Measurements from ENCODE around the gene CHD6.

CHD6 gene

GRCh38 chr20:41418739-41419293, 199.4 kb downstream of the CHD6 start:
- in situ Hi-C loops (cut with MboI; ENCODE audit: low pct_unique_long_range_greater_than_20kb, low sequenced_read_pairs) = no loop called here
- no peak for DNase-seq

DNA sequence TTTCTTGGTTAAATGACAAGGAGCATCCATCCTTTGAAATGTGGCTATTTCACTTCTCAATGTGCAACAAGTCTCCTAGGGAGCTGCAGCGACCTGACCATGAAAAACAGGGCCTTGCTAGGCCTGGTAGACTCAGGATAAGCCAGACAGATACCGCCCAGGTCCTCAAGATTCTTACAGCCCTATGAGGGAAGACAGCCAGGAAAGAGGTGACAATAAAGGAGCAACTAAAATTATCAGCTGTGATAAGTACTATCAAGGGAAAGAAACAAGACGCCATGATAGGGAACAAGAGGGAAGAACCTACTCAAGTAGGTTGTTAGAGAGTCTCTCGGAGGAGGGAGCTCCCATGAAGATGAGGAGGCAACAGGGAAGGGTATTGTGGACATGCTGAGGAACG, 200.1 kb downstream of the CHD6 start:
- in situ Hi-C loops (cut with MboI; ENCODE audit: low pct_unique_long_range_greater_than_20kb, low sequenced_read_pairs) = no loop called here

DNA sequence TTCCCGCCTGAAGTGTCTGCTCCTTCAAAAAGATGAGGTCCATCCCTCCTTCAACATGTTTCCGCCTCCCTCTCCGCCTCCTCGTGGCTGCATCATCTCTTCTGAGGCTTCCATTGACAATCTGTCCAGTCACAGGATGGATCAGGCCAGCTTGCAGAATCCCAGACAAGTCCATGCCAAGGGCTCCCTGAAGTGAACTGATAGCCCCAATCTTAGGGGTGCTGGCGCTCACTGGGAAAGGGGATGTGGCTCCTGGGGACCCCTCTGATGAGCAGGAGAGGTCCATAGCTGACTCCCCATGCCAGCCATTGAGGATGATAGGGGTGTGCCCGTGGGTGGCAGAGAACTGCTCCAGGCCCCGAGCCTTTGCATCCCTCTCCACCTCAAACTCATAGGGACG, 203.0 kb downstream of the CHD6 start:
- DNase-seq = no peak
- in situ Hi-C loops (cut with MboI; ENCODE audit: low pct_unique_long_range_greater_than_20kb, low sequenced_read_pairs) = no loop called here

More for the DNA sequence above, 200.1 kb downstream of the CHD6 start:
- no peak for DNase-seq

DNA sequence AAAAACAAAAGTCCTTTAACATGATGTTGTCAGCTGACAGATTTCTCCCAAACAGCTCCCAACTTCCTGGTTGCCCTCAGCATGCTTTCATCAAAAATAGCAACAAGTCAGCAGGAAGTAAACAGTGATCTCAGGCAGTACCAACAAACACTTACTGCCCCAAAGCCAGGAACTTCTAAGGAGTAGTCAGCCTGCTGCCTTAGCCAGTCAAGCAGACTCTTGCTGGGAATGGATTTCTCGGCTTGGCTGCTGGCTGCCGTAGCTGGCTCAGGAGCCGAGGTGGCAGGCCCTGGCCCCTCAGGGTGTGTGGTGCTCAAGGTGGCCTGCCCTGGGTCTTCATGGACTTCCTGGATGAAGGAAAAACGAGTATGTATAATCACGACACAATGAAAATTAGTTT, 205.0 kb downstream of the CHD6 start:
- in situ Hi-C loops (cut with MboI; ENCODE audit: low pct_unique_long_range_greater_than_20kb, low sequenced_read_pairs) = no loop called here
- DNase-seq = no peak

- DNase-seq = no peak
- in situ Hi-C loops (cut with MboI; ENCODE audit: low pct_unique_long_range_greater_than_20kb, low sequenced_read_pairs) = no loop called here
Observed at GRCh38 chr20:41412324-41413120, 205.7 kb downstream of the CHD6 start.

- in situ Hi-C loops (cut with MboI; ENCODE audit: low pct_unique_long_range_greater_than_20kb, low sequenced_read_pairs) = no loop called here
- DNase-seq = peak; percentile 34
Observed at GRCh38 chr20:41411391-41411847, 206.8 kb downstream of the CHD6 start.

DNA sequence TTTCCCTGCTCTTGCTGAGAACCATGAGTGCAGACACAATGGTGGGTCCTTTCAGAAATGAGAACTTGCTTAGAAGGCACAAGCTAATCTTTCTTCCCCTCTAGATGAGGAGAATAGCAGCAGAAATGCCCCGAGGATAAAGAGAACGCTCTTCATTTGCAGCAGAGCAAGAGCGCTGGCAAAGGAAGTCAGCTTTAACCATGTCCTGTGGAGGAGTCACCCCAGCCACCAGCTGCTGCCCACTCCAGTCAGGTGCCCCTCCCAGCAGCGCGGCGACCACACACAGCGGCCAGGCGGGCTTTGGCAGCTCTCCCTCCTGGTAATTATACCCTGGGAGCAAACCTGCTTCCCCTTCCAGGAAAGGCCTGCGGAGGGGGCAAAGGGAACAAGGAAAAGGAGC, 209.2 kb downstream of the CHD6 start:
- DNase-seq = peak; percentile 71
- in situ Hi-C loops (cut with MboI; ENCODE audit: low pct_unique_long_range_greater_than_20kb, low sequenced_read_pairs) = no loop called here

- in situ Hi-C loops (cut with MboI; ENCODE audit: low pct_unique_long_range_greater_than_20kb, low sequenced_read_pairs) = no loop called here
- peak; percentile 74 for DNase-seq
Observed at GRCh38 chr20:41408156-41408794, 209.9 kb downstream of the CHD6 start.

DNA sequence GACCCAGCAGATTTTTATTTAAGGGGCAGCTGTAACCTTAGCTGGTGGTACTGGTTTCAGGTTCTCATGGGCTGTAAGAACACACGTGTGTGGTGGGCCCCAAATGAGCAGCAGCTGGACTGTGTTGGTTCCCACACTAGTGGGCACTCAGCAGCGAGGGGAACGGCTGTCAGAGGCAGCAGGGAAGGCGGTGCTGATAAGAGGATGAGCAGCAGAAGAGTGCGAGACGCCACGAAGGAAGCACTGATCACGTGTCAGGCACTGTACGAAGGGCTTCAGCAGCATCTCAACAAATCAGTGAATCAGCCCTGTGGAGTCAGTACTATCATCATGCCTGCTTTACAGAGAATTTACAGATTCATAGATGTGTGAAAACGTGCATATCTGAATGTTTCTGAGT, 210.6 kb downstream of the CHD6 start:
- in situ Hi-C loops (cut with MboI; ENCODE audit: low pct_unique_long_range_greater_than_20kb, low sequenced_read_pairs) = no loop called here
- no peak for DNase-seq

GRCh38 chr20:41406896-41407444, 211.2 kb downstream of the CHD6 start:
- in situ Hi-C loops (cut with MboI; ENCODE audit: low pct_unique_long_range_greater_than_20kb, low sequenced_read_pairs) = no loop called here
- DNase-seq = no peak

DNA sequence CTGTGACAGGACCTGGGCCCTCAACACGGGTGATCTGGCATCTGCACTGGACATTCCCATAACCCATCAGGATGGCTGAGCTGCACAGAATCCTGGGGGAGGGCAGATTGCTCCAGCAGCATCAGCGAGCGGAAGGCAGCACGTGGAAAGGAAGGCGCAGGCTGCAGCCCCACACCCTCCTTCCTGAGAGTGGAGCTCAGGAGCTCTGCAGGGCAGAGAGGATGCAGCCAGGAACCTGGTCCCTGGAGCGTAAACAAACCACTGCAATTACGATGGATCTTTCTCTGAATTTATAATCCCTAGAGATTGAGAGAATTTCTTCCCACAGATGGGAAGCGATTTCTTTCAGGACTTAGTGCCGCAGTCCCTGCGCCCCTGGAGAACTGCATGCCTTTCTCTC, 211.8 kb downstream of the CHD6 start:
- in situ Hi-C loops (cut with MboI; ENCODE audit: low pct_unique_long_range_greater_than_20kb, low sequenced_read_pairs) = no loop called here
- DNase-seq = no peak

DNA sequence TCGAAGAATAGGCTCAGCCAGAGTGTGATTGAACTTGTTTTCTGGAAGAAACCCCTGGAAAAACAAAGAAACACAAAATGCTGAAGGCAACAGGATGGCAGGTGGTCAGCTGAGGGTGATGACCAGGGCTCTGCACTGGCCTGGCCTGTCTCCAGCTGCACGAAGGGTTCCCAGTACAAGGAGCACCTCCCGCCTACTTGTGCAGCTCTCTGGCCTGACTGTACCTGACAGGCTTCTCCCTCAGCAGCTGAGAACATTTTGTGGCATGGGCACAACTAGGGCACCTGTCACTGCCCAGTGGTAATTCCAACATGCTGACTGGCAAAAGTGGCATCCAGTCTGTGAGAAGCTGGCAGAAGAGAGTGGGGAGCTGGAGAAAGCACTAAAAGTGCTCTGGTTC, 212.7 kb downstream of the CHD6 start:
- in situ Hi-C loops (cut with MboI; ENCODE audit: low pct_unique_long_range_greater_than_20kb, low sequenced_read_pairs) = no loop called here
- no peak for DNase-seq

GRCh38 chr20:41403604-41404003, 214.6 kb downstream of the CHD6 start:
- DNase-seq = no peak
- in situ Hi-C loops (cut with MboI; ENCODE audit: low pct_unique_long_range_greater_than_20kb, low sequenced_read_pairs) = no loop called here

DNA sequence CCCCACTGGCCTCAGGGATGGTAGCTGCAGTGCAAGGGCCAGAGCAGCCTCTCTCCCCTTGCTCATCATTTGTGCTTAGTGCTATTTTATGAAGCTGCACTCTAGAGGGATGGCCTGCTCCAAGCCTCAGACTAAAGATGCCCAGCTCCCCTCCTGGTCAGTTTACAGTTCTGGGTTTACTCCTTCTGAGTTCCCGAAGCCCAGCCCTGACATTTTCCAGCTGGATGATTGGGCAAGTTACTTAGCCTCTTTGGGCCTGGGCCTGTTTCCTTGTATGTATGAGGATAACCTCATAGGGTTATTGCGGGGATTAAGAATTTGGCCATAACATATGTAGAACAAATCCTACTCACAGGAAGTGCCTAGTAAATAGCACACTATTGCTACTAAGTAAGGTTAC, 219.8 kb downstream of the CHD6 start:
- in situ Hi-C loops (cut with MboI; ENCODE audit: low pct_unique_long_range_greater_than_20kb, low sequenced_read_pairs) = no loop called here
- DNase-seq = no peak

DNA sequence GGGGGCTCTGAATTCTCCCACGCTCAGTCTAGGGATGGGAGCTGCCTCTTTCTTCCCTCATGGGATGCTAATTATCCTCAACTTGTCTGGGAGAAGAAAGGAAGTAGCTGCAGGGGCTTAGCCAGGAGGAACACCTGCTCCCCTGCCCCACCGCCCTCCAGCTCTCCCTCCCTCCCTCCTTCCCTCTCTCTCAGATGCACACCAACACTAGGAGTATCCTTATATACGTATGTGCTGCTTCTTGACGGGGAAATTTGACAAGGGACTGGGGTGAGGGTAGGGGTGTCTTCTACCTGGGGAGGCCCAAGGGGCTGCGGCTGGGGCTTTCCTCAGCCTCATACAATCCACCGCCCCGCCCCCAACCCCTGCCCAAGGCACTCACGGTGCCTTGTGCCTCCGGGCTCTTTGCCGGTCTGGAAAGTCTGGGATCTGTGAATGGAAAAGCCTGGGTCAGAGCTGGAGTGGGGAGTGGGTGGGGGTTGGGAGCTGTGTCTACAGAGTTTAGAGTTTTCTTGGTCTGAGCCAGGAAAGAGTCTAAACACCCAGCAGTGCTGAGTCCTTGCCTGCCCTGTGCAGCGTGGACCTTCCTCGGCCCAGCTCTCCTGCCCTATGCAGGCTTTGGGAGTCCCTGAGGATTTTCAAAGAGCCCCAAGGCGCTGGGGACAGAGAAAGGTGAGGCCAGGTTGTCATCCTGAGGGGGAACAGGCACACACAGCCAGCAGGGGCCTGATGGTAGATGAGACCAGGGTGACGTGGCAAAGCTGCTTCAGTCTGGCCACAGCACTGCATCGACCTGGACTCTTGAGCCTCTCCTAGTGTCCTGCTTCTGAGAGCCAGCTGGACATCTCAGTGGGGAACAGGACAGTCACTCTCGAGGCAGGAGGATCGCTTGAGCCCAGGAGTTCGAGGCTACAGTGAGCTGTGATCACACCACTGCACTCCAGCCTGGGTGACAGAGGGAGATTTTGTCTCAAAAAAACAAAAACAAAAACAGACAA, 222.2 kb downstream of the CHD6 start:
- no peak for DNase-seq
- in situ Hi-C loops (cut with MboI; ENCODE audit: low pct_unique_long_range_greater_than_20kb, low sequenced_read_pairs) = no loop called here

DNA sequence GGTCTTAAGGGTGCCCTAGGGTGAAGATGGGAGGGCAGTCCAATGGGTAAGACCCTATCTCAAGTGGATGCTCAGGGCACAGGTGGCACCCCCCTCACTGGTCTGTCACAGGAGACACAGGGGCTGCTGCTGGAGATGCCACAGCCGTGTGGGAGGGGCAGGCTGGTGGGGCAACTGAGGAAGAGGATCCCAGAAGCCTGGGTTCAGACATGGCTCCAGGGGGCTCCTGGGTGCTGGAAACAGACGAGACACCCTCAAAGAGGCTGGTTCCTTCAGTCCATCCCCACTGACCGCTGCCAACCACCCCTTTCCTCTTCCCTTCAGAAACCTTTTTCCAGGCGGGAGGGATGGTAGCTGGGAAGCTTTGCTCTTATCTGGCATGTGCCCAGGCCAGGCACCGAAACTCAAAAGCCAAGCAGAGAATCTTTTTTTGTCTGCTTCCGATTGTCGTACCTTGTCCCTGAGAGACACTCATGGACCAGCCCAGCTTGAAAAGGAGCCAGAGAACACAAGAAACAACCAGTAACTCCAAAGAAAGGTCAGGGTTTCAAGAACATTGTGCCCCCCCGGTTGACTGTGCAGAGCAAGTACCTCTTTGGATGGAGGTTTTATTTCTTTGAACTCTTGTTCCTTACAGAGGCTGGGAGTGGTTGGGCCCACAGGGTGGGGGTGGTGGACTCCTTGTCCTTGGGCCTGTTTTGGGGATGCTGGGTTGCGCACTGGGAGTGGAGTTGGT, 223.1 kb downstream of the CHD6 start:
- no peak for DNase-seq
- in situ Hi-C loops (cut with MboI; ENCODE audit: low pct_unique_long_range_greater_than_20kb, low sequenced_read_pairs) = no loop called here

DNA sequence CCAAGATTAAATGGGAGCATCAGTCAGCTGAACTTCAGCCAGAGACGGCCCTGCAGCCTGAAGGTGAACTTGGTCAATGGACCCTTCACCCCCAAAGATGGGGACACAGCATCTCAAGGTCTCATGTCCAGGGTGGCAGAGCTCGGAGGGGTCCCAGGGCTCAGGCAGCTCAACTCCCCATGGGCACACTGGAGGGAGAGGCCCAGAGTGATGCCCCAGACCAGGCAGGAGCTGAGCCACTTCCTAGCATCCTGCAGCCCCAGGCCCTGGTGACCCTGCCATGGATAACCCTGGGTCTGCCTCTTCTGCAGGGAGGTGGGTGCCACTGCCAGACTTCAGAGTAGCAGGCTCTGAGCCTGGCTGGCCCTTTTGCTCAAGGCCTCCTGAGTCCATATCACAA, 224.1 kb downstream of the CHD6 start:
- in situ Hi-C loops (cut with MboI; ENCODE audit: low pct_unique_long_range_greater_than_20kb, low sequenced_read_pairs) = no loop called here
- DNase-seq = no peak

- no peak for DNase-seq
- in situ Hi-C loops (cut with MboI; ENCODE audit: low pct_unique_long_range_greater_than_20kb, low sequenced_read_pairs) = no loop called here
Observed at GRCh38 chr20:41393705-41394066, 224.5 kb downstream of the CHD6 start.
